ENCODE measurements around the gene ECE1.

DNA sequence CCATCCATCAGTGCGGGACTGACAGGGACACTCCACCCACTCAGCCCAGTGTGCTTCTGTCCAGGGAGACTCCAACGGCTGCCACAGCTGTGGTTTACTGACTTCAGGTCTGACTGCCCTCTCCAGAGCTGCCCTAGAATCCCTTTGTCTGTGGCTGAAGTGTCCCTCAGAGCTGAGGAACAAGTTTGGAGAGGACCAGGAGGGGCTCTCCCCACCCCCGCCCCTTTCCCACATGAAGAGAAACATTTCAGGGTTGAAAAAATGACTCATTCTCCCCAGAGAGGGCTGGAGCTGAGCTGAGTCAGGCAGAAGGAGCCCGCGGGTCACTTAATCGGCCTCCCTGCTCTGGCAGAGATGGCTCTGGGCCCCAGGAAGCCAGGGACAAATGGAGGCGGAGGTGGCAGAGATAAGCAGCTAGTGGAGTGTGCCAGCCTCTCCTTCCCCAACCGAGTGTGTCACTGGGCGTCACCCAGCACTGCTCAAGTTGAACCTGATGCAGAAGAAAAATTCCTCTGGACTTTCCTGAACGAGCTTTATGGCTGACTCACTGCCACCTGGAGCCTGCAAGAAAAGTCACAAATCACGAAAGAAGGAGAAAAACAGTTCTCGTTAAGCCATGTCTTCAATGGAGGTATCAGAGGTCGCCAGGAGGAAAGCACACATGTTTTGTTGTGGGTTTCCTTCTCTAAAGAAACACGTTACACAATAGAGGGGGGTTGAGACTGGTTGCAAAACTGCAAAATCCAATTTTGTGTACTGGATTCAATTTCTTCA, 34.3 kb upstream of the ECE1 start:
- TF ChIP-seq ZNF384 (IDR thresholded peaks at IDR 0.05; ENCODE audit: borderline replicate concordance, low read depth, low read length): no peak
- no peak for TF ChIP-seq POLR2A (IDR thresholded peaks at IDR 0.05; ENCODE audit: low read depth, low read length)
- peak; percentile 73 for TF ChIP-seq NR2F1 (conservative IDR thresholded peaks at IDR 0.05)
- 0 out of 2 replicates have a peak, but pooled peaks have one; percentile 27 for TF ChIP-seq POLR2AphosphoS5 (IDR thresholded peaks at IDR 0.05; ENCODE audit: low read length)
- no peak for TF ChIP-seq FOXK2 (IDR thresholded peaks at IDR 0.05)
- no peak for TF ChIP-seq MXI1 (IDR thresholded peaks at IDR 0.05; ENCODE audit: low read depth, low read length)
- TF ChIP-seq RELA (IDR thresholded peaks at IDR 0.05; ENCODE audit: borderline replicate concordance, partially characterized antibody): no peak
- TF ChIP-seq, protein P1, sequence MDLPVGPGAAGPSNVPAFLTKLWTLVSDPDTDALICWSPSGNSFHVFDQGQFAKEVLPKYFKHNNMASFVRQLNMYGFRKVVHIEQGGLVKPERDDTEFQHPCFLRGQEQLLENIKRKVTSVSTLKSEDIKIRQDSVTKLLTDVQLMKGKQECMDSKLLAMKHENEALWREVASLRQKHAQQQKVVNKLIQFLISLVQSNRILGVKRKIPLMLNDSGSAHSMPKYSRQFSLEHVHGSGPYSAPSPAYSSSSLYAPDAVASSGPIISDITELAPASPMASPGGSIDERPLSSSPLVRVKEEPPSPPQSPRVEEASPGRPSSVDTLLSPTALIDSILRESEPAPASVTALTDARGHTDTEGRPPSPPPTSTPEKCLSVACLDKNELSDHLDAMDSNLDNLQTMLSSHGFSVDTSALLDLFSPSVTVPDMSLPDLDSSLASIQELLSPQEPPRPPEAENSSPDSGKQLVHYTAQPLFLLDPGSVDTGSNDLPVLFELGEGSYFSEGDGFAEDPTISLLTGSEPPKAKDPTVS (IDR thresholded peaks at IDR 0.05; ENCODE audit: low read depth, low read length): no peak
- no peak for TF ChIP-seq ZNF274 (IDR thresholded peaks at IDR 0.05; ENCODE audit: insufficient read depth, insufficient read length)
- no peak; the same call in 1 of the 2 replicates for TF ChIP-seq CREB1 (IDR thresholded peaks at IDR 0.05; ENCODE audit: low read depth)
- TF ChIP-seq, protein P2, sequence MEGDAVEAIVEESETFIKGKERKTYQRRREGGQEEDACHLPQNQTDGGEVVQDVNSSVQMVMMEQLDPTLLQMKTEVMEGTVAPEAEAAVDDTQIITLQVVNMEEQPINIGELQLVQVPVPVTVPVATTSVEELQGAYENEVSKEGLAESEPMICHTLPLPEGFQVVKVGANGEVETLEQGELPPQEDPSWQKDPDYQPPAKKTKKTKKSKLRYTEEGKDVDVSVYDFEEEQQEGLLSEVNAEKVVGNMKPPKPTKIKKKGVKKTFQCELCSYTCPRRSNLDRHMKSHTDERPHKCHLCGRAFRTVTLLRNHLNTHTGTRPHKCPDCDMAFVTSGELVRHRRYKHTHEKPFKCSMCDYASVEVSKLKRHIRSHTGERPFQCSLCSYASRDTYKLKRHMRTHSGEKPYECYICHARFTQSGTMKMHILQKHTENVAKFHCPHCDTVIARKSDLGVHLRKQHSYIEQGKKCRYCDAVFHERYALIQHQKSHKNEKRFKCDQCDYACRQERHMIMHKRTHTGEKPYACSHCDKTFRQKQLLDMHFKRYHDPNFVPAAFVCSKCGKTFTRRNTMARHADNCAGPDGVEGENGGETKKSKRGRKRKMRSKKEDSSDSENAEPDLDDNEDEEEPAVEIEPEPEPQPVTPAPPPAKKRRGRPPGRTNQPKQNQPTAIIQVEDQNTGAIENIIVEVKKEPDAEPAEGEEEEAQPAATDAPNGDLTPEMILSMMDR (IDR thresholded peaks at IDR 0.05 in 2 of 3, conservative IDR thresholded peaks at IDR 0.05 in 1 of 3; ENCODE audit: control insufficient read depth in 2 of 3, extremely low read depth in 1 of 3, insufficient read depth in 1 of 3, low read depth in 3 of 3, low read length in 3 of 3): no peak

Measured in GM12878 (cell line).